ENCODE results near the gene RGS14.

DNA sequence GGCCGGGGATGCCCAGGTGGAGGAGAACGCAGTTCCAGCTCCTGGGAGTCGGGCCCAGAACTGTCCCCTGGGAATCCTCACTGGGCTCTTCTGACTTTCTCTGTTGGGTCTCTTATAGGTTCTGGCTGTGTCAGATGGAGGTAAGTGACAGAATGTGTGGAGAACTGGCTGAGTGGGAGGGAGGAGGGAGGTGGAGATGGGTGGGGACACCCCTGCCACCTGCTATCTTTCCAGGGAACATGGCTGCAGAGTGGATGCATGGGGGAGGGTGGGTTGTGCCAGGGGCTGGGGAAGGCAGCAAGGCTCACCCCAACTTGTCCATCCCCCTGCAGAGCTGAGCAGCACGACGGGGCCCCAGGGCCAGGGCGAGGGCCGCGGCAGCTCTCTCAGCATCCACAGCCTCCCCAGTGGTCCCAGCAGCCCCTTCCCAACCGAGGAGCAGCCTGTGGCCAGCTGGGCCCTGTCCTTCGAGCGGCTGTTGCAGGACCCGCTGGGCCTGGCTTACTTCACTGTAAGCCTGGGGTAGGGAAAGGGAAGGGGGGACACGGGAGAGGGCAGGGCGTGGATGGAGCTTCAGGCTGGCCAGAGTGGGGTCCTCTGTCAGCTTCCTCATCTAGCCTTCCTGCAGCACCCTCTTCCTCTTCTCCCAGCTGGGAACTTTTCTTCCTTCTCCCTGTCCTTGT lies 8.3 kb downstream of the RGS14 start:
- TF ChIP-seq, protein P1, sequence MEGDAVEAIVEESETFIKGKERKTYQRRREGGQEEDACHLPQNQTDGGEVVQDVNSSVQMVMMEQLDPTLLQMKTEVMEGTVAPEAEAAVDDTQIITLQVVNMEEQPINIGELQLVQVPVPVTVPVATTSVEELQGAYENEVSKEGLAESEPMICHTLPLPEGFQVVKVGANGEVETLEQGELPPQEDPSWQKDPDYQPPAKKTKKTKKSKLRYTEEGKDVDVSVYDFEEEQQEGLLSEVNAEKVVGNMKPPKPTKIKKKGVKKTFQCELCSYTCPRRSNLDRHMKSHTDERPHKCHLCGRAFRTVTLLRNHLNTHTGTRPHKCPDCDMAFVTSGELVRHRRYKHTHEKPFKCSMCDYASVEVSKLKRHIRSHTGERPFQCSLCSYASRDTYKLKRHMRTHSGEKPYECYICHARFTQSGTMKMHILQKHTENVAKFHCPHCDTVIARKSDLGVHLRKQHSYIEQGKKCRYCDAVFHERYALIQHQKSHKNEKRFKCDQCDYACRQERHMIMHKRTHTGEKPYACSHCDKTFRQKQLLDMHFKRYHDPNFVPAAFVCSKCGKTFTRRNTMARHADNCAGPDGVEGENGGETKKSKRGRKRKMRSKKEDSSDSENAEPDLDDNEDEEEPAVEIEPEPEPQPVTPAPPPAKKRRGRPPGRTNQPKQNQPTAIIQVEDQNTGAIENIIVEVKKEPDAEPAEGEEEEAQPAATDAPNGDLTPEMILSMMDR (IDR thresholded peaks at IDR 0.05; ENCODE audit: extremely low read depth in 1 of 2, insufficient read depth in 1 of 2, low read depth in 1 of 2, low read length in 2 of 2) = no peak
- TF ChIP-seq POLR2A (IDR thresholded peaks at IDR 0.05; ENCODE audit: low read depth, low read length) = no peak
- TF ChIP-seq FOS (IDR thresholded peaks at IDR 0.05; ENCODE audit: borderline replicate concordance, insufficient read depth, low read length) = no peak
- TF ChIP-seq EZH2 (IDR thresholded peaks at IDR 0.05; ENCODE audit: borderline replicate concordance, low read depth, low read length, severe bottlenecking) = no peak
- no peak for TF ChIP-seq POLR2AphosphoS5 (IDR thresholded peaks at IDR 0.05; ENCODE audit: insufficient read depth, low read depth, low read length)
- TF ChIP-seq, protein P2, sequence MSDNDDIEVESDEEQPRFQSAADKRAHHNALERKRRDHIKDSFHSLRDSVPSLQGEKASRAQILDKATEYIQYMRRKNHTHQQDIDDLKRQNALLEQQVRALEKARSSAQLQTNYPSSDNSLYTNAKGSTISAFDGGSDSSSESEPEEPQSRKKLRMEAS (IDR thresholded peaks at IDR 0.05; ENCODE audit: insufficient read depth, insufficient read length) = no peak
- TF ChIP-seq MYC (IDR thresholded peaks at IDR 0.05; ENCODE audit: low read depth, low read length) = no peak
